HepG2 (cell line): ENCODE results near the gene AARSD1. TPM values are rescaled to one million over a fixed set of nuclear protein-coding genes. Genes with fewer than 3 reads are reported as not detected.
A peak's percentile ranks its signal among the peaks of the same experiment; 100 is the strongest.

ENCODE experiments used
- FOXK2 ChIP-seq: fragments of 450-650 bp; IDR thresholded peaks from 2 replicates; pipeline ENCODE4 v1.6.1; 2016
- GRHL1 ChIP-seq: sonication (generic); formaldehyde crosslinking; conservative IDR thresholded peaks from 2 replicates; pipeline ENCODE4 v1.8.0; 2022; ENCODE audit warnings: missing genetic modification reagents
- HOMEZ ChIP-seq: IDR thresholded peaks from 2 replicates; pipeline ENCODE4 v1.6.1; 2016; ENCODE audit warnings: low read depth
- IKZF5 ChIP-seq: IDR thresholded peaks from 2 replicates; pipeline ENCODE4 v1.6.1; 2018; ENCODE audit warnings: missing genetic modification reagents, mild to moderate bottlenecking, missing compliant biosample characterization
- MTERF4 ChIP-seq: sonication (generic); formaldehyde crosslinking; IDR thresholded peaks from 2 replicates; pipeline ENCODE4 v1.8.0; 2023; ENCODE audit warnings: mild to moderate bottlenecking, missing genetic modification reagents
- NFE2 ChIP-seq: sonication (generic); formaldehyde crosslinking; IDR thresholded peaks from 2 replicates; pipeline ENCODE4 v1.4.0; 2020; ENCODE audit warnings: missing genetic modification reagents
- NR3C1 ChIP-seq: sonication (generic); formaldehyde crosslinking; IDR thresholded peaks from 2 replicates; pipeline ENCODE4 v1.4.0; 2020; ENCODE audit warnings: missing genetic modification reagents
- RXRB ChIP-seq: IDR thresholded peaks from 2 replicates; pipeline ENCODE4 v1.6.1; 2016; ENCODE audit warnings: borderline replicate concordance, missing genetic modification reagents, missing compliant biosample characterization
- SMAD3 ChIP-seq: sonication (generic); formaldehyde crosslinking; IDR thresholded peaks from 2 replicates; pipeline ENCODE4 v1.4.0; 2020; ENCODE audit warnings: missing genetic modification reagents
- THAP11 ChIP-seq: IDR thresholded peaks from 2 replicates; pipeline ENCODE4 v1.6.1; 2016; ENCODE audit warnings: missing biosample characterization, missing genetic modification reagents
- XBP1 ChIP-seq: sonication (generic); formaldehyde crosslinking; IDR thresholded peaks from 2 replicates; pipeline ENCODE4 v1.5.0; 2020; ENCODE audit warnings: missing genetic modification reagents
- ZBED4 ChIP-seq: sonication (generic); formaldehyde crosslinking; IDR thresholded peaks from 2 replicates; pipeline ENCODE4 v1.4.0; 2020; ENCODE audit warnings: missing genetic modification reagents, borderline replicate concordance
- ZBTB44 ChIP-seq: sonication (generic); formaldehyde crosslinking; IDR thresholded peaks from 2 replicates; pipeline ENCODE4 v1.4.0; 2020; ENCODE audit warnings: missing genetic modification reagents
- ZNF770 ChIP-seq: sonication (generic); formaldehyde crosslinking; IDR thresholded peaks from 2 replicates; pipeline ENCODE4 v1.5.0; 2020; ENCODE audit warnings: mild to moderate bottlenecking, missing genetic modification reagents
- polyA plus RNA-seq, 8 experiments: library from polyadenylated mRNA; depleted of rRNA in 3 of 8; stranded (reverse) in 7 of 8; unstranded in 1 of 8; fragments of >200 nt; fragmentation: Illumina TruSeq in 4 of 8; extraction: Trizol in 4 of 8; gene quantifications; 2 replicates each; pipeline versions ENCODE4 v1.2.1 to v1.2.3, GENCODE V29; 2011 to 2016; ENCODE audit warnings: low read depth in 4 of 8, missing spikeins in 1 of 8, mixed read lengths in 1 of 8; ENCODE audit not compliant: insufficient read depth in 1 of 8
- total RNA-seq, 5 experiments: library from RNA; depleted of rRNA; stranded (reverse); fragments of >200 nt; fragmentation: Illumina TruSeq; extraction: Trizol; gene quantifications; 2 replicates each; pipeline ENCODE4 v1.2.3, GENCODE V29; 2016; ENCODE audit warnings: low read depth in 1 of 5

The AARSD1 gene
- total and polyA plus RNA-seq, 2 of the 13 experiments (the other 11 are each of a cell fraction or from before 2014, with no cell fraction given), result 24.7 to 29.3 TPM

- TF ChIP-seq ZBED4 (0 out of 2 replicates have a peak, but pooled peaks have one; percentile 60), MTERF4 (CRISPR knock-in tag) (0 out of 2 replicates have a peak, but pooled peaks have one; percentile 62), SMAD3 (CRISPR knock-in tag) (0 out of 2 replicates have a peak, but pooled peaks have one; percentile 42), NFE2 (CRISPR knock-in tag) (peak; percentile 94), ZNF770 (CRISPR knock-in tag) (peak; percentile 57), HOMEZ (CRISPR knock-in tag) (peak; percentile 63), NR3C1 (no peak), IKZF5 (peak; percentile 75; the same call in 1 of the 2 replicates), THAP11 (CRISPR knock-in tag) (peak; percentile 44; the same call in 1 of the 2 replicates), GRHL1 (CRISPR knock-in tag) (no peak), RXRB (CRISPR knock-in tag) (peak; percentile 56), FOXK2 (peak; percentile 74; the same call in 1 of the 2 replicates), XBP1 (CRISPR knock-in tag) (no peak), ZBTB44 (CRISPR knock-in tag) (no peak)
These were observed 35.3 kb downstream of the AARSD1 start (continued) for GRCh38 chr17:42928714-42929496.
